GM12875 (cell line): ENCODE measurements around the gene CP.

ENCODE experiments used
- H3K4me3 ChIP-seq: one replicate; pipeline ENCODE4 v1.5.1; 2011; ENCODE audit warnings: low read depth, low read length, control low read depth
- TF ChIP-seq, protein P1 (sequence below): IDR thresholded peaks from 2 replicates; pipeline ENCODE4 v1.5.1; 2011; ENCODE audit warnings: low read depth, mild to moderate bottlenecking, control low read depth, inconsistent platforms, low read length, moderate library complexity, borderline replicate concordance; ENCODE audit not compliant: insufficient read depth

The CP gene

DNA sequence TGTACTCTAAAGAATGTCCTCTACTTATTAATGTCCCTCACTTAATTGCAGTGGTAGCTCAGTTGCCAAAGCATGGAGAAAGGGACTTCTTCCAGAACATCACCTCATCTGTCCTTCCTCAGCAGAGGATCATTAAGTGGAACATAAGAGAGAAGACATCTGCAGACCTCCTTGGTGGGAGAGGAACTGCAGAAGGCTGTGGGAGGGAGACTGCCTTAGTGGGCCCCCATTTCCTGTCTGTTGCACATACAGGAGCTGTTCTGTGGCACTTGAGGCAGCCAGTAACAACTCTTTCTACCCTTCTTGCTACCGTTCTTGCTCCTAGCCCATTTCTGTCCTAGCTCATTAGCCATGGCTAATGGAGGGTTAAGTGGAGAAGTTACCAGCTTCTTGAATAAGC is 58.6 kb downstream of the CP start:
- H3K4me3 ChIP-seq: no peak overlapping the region
- TF ChIP-seq, protein P1, sequence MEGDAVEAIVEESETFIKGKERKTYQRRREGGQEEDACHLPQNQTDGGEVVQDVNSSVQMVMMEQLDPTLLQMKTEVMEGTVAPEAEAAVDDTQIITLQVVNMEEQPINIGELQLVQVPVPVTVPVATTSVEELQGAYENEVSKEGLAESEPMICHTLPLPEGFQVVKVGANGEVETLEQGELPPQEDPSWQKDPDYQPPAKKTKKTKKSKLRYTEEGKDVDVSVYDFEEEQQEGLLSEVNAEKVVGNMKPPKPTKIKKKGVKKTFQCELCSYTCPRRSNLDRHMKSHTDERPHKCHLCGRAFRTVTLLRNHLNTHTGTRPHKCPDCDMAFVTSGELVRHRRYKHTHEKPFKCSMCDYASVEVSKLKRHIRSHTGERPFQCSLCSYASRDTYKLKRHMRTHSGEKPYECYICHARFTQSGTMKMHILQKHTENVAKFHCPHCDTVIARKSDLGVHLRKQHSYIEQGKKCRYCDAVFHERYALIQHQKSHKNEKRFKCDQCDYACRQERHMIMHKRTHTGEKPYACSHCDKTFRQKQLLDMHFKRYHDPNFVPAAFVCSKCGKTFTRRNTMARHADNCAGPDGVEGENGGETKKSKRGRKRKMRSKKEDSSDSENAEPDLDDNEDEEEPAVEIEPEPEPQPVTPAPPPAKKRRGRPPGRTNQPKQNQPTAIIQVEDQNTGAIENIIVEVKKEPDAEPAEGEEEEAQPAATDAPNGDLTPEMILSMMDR: no peak

DNA sequence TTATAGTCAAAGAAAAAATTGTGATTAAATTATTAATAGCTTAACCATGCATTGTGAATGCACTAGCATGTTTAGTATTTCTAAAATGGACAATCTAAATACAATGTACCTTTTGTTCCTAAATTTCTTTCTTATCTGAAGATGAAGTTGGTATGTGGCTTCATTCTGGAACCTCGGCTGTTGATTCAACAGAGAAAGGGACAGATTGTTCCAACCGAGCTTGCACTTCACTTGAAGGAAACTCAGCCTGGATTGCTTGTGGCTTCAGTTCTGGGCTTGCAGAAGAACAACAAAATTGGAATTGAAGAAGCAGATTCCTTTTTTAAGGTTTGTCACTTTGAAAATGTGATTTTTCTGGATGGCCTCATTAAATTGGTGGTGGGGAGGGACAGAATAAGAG is 59.6 kb downstream of the CP start:
- TF ChIP-seq, protein P1: no peak
- H3K4me3 ChIP-seq: no peak overlapping the region

DNA sequence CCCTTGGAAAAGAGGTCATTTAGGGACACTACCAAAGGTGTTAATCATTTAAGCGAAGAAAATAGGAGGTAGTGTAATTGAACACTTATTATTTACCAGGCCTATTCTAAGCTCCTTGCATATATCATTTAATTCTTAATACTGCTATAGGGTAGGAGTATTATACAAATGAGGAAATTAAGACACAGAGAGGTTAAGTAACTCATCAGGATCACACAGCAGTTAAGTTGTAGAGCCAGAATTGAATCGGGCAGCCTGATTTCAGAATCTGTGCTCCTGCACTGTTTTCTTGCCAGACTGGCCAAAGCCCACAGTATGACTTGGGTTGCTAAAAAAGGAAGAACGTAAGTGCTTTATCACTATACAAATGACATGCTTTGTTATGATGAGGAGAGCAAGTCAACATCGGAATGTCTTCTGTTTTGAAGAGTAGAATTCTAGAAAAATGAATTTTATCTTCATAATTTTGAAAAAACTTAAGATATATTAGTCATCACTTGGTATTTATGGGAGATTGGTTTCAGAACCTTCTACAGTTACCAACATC is 60.8 kb downstream of the CP start:
- H3K4me3 ChIP-seq: no peak overlapping the region
- TF ChIP-seq, protein P1: no peak

DNA sequence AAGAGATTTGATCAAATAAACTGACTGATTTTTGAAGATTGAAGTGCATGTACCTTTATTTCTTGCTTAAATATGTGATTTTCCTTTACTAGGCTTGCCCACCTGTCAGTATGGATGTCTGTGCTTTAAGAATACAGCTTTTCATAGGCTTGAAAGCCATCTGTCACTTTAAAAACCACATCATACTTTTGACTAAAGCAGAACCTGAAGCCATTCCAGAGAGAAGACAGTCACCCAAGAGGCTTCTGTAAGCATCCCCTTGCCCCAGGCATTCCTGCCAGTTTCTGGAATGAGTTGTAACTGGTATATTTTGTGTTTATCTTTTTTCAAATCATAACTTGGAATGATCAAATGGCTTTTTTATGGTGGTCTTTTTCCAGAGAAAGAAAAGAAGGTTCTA is 68.2 kb downstream of the CP start:
- TF ChIP-seq, protein P1: no peak
- H3K4me3 ChIP-seq: no peak overlapping the region

DNA sequence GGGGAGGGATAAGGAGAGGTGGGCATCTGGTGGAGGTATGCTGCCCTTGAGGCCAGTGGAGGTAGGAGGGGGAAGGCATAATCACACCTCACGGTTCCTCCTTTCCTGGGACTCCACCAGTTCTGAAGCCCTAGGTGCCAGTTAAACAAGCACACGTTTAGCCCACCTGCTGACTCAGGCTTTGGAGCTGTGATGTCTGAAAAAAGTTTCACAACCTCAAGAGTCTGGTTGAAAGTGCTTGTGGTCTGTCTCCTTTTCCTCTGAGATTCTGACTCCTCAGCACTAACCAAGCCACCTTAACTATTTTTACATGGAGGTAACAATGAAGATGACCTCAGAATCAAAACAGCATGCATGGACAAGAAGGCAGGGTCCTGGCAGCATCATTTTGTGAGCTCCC is 69.2 kb downstream of the CP start:
- H3K4me3 ChIP-seq: no peak overlapping the region
- TF ChIP-seq, protein P1: no peak

DNA sequence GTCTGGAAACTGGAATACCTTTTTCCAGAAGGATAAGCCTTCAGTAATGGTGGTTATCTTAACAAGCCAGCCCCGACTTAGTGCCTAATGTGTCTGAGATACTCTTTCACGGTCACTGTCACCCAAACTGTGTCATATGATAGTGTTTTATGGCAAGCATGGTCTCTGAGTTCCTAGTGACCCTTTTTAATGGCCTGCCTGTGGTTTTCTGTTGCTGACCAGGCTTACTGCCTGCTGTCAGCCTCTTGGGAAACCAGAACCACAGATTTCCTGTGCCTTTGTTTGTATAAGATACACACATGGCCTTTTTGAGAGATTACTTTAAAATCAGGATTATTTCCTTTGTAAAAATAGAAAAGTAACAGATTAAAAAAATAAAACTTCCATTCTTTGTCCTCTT is 69.8 kb downstream of the CP start:
- no peak overlapping the region for H3K4me3 ChIP-seq
- TF ChIP-seq, protein P1: no peak

DNA sequence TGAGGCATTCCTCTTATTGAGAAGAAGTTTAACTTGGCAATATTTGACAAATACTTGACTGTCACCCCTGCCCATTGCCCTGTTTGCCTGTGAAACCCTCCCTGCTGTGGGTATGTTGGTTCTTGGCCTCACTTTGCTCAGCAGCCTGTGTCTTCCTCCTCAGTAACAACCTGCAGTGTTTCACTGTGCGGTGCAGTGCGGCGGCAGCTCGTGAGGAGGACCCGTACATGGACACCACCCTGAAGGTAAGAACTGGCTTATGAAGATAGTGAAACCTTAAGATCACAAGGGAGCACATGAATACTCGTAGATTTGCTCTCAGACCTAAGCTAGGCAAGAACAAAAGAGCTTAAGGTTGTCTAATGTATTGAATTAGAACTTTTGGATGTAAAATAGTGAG is 71.2 kb downstream of the CP start:
- H3K4me3 ChIP-seq: no peak overlapping the region
- TF ChIP-seq, protein P1: no peak
